Mesenchymal stem cell (in vitro differentiated cells and primary cell): ENCODE results near the gene LRRC47. TPM values are rescaled to one million over a fixed set of nuclear protein-coding genes. Genes with fewer than 3 reads are reported as not detected.

Experiments used
- small RNA-seq: library from polyadenylated mRNA; stranded (forward); fragments of <200 nt; extraction: miRNeasy Mini kit (QIAGEN cat#:217004); gene quantifications from one replicate; pipeline ENCODE3, GENCODE V24; 2013; ENCODE audit warnings: low read depth

Gene LRRC47

Small RNA genes within 50 kb of the gene (small RNA-seq; reads per million reads assigned to genes)
- gene RF02197 (not detected), gene RN7SL574P (not detected)
